ENCODE results near the gene NPTXR. TPM values are rescaled to one million over a fixed set of nuclear protein-coding genes. Genes with fewer than 3 reads are reported as not detected.

The NPTXR gene
- total RNA-seq, 2 experiments from 2014 or later, result 0.08 TPM; not detected in 1

DNA sequence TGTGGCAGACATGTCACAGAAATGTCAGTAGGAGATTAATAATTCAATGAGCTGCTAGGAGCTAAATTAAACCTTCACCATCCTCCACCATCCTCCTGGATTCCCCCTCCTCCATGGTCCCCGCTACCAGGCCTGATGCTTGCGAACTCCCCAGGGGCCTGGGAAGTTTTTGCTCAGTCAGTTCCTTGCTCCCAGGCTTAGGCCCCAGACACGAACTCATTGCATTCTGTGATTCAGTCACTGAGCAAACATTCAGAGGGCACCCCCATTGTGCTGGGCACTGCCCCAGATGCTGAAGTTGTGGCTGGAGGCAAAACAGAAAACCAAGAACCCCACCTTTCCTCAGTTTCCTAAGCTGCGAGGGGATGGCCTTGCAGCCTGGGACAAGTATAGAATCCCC, 14.3 kb downstream of the NPTXR start:
- Histone ChIP-seq H3K79me2 (ENCODE audit: insufficient read depth, low read depth, low read length) (no peaks in the 10 kb centered on the region), H3K4me1 (ENCODE audit: insufficient read depth, low read length, poor library complexity, severe bottlenecking) (no peaks in the 10 kb centered on the region), H3K36me3 (ENCODE audit: insufficient read depth, low read length) (no peaks in the 10 kb centered on the region), H4K20me1 (ENCODE audit: insufficient read depth, low read length) (no peaks in the 10 kb centered on the region), H3K9me3 (ENCODE audit: low read length) (no peaks in the 10 kb centered on the region), H3K9me2 (ENCODE audit: insufficient read depth, low read length) (no peaks in the 10 kb centered on the region), H3K27ac (ENCODE audit: low read depth, low read length, poor library complexity, severe bottlenecking) (no peak overlapping the region), H3K4me2 (ENCODE audit: low read length) (no peak overlapping the region), H3K4me3 (ENCODE audit: low read depth, low read length, poor library complexity, severe bottlenecking) (no peak overlapping the region), H2AFZ (ENCODE audit: low read length) (no peak overlapping the region)
- TF ChIP-seq CTCF (conservative IDR thresholded peaks at IDR 0.05; ENCODE audit: low read length) (no peak), EZH2phosphoT487 (IDR thresholded peaks at IDR 0.05; ENCODE audit: borderline replicate concordance, low read depth, low read length) (no peak)
- DNase-seq (ENCODE audit: low spot score), result no peak
- ChIA-PET POLR2A (no interaction called here), CTCF (ENCODE audit: unreplicated experiment) (no interaction called here)
- no TSS peak for BruUV-seq (replicated peaks)
- intact Hi-C loops (cut with micrococcal nuclease; ENCODE audit: unreplicated experiment), result loop anchor here (10.0 kb wide), 1 partner anchor 85 kb away; no protein-coding TSS in a partner anchor

GRCh38 chr22:38828616-38829205, 15.1 kb downstream of the NPTXR start:
- ChIA-PET CTCF (ENCODE audit: unreplicated experiment) (no interaction called here), POLR2A (no interaction called here)
- Histone ChIP-seq H3K4me3 (ENCODE audit: low read depth, low read length, poor library complexity, severe bottlenecking) (no peak overlapping the region), H3K4me1 (ENCODE audit: insufficient read depth, low read length, poor library complexity, severe bottlenecking) (no peaks in the 10 kb centered on the region), H4K20me1 (ENCODE audit: insufficient read depth, low read length) (no peaks in the 10 kb centered on the region), H3K9me2 (ENCODE audit: insufficient read depth, low read length) (no peaks in the 10 kb centered on the region), H3K27ac (ENCODE audit: low read depth, low read length, poor library complexity, severe bottlenecking) (no peak overlapping the region), H3K79me2 (ENCODE audit: insufficient read depth, low read depth, low read length) (no peaks in the 10 kb centered on the region), H3K4me2 (ENCODE audit: low read length) (no peak overlapping the region), H3K9me3 (ENCODE audit: low read length) (no peaks in the 10 kb centered on the region), H2AFZ (ENCODE audit: low read length) (no peak overlapping the region), H3K36me3 (ENCODE audit: insufficient read depth, low read length) (no peaks in the 10 kb centered on the region)
- TF ChIP-seq EZH2phosphoT487 (IDR thresholded peaks at IDR 0.05; ENCODE audit: borderline replicate concordance, low read depth, low read length) (no peak), CTCF (conservative IDR thresholded peaks at IDR 0.05; ENCODE audit: low read length) (no peak)
- DNase-seq (ENCODE audit: low spot score), result no peak
- intact Hi-C loops (cut with micrococcal nuclease; ENCODE audit: unreplicated experiment), result loop anchor here (10.0 kb wide), 1 partner anchor 86 kb away; no protein-coding TSS in a partner anchor
- BruUV-seq (replicated peaks), result no TSS peak

DNA sequence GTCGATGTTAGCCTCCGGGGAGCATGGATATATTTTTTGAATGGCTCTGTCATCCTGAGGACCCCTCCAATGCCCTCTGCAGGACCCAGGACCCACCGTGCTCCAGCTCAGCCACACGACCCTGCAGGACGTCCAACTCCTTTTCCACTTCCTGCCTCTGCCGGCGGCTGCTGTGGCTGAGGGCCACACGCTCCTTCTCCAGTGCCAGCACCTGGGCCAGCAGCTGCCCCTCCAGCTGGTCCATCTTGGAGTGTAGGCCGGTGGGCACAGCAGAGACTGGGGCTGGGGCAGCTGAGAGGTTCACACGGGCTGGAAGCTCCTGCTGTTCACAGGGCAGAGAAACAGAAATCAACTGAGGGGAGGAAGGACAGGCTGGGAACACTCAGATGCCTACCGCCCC, 15.6 kb downstream of the NPTXR start:
- ChIA-PET CTCF (ENCODE audit: unreplicated experiment) (no interaction called here), POLR2A (no interaction called here)
- no peak for DNase-seq (ENCODE audit: low spot score)
- H3K4me1 ChIP-seq (ENCODE audit: insufficient read depth, low read length, poor library complexity, severe bottlenecking), result no peaks in the 10 kb centered on the region
- no peaks in the 10 kb centered on the region for H3K36me3 ChIP-seq (ENCODE audit: insufficient read depth, low read length)
- H4K20me1 ChIP-seq (ENCODE audit: insufficient read depth, low read length), result no peaks in the 10 kb centered on the region
- no peaks in the 10 kb centered on the region for H3K9me3 ChIP-seq (ENCODE audit: low read length)
- no peak overlapping the region for H3K4me2 ChIP-seq (ENCODE audit: low read length)
- BruUV-seq (replicated peaks), result no TSS peak
- H3K4me3 ChIP-seq (ENCODE audit: low read depth, low read length, poor library complexity, severe bottlenecking), result no peak overlapping the region
- intact Hi-C loops (cut with micrococcal nuclease; ENCODE audit: unreplicated experiment), result loop anchor here (10.0 kb wide), 1 partner anchor 87 kb away; no protein-coding TSS in a partner anchor
- TF ChIP-seq EZH2phosphoT487 (IDR thresholded peaks at IDR 0.05; ENCODE audit: borderline replicate concordance, low read depth, low read length), result no peak
- no peak for TF ChIP-seq CTCF (conservative IDR thresholded peaks at IDR 0.05; ENCODE audit: low read length)
- H3K27ac ChIP-seq (ENCODE audit: low read depth, low read length, poor library complexity, severe bottlenecking), result no peak overlapping the region
- H3K79me2 ChIP-seq (ENCODE audit: insufficient read depth, low read depth, low read length), result no peaks in the 10 kb centered on the region
- H3K9me2 ChIP-seq (ENCODE audit: insufficient read depth, low read length), result no peaks in the 10 kb centered on the region
- H2AFZ ChIP-seq (ENCODE audit: low read length), result no peak overlapping the region

Measured in OCI-LY7 (cell line).